ENCODE data around the gene RTP2.

The RTP2 gene

GRCh38 chr3:187662848-187663409 lies 39.4 kb downstream of the RTP2 start:
- Histone ChIP-seq H3K36me3 (ENCODE audit: insufficient read depth, low read length) (no peaks in the 10 kb centered on the region), H3K27ac (no peak overlapping the region), H3K9me3 (ENCODE audit: low read depth, low read length) (no peaks in the 10 kb centered on the region), H3K9ac (ENCODE audit: insufficient read length) (no peak overlapping the region), H3K4me3 (no peak overlapping the region)
- TF ChIP-seq FOXP2 (optimal IDR thresholded peaks at IDR 0.05; ENCODE audit: control extremely low read depth, extremely low read length, insufficient read depth) (no peak), POLR2AphosphoS5 (IDR thresholded peaks at IDR 0.05; ENCODE audit: borderline replicate concordance, low read depth, low read length) (no peak), EZH2 (IDR thresholded peaks at IDR 0.05) (no peak)
- DNase-seq (ENCODE audit: low read depth, low spot score), result no peak

GRCh38 chr3:187661267-187661666 lies 41.1 kb downstream of the RTP2 start:
- H3K9ac ChIP-seq (ENCODE audit: insufficient read length), result no peak overlapping the region

GRCh38 chr3:187651282-187651681 lies 51.1 kb downstream of the RTP2 start:
- Histone ChIP-seq H3K4me3 (no peak overlapping the region), H3K36me3 (ENCODE audit: insufficient read depth, low read length) (no peaks in the 10 kb centered on the region), H3K27ac (no peak overlapping the region), H3K9ac (ENCODE audit: insufficient read length) (no peak overlapping the region), H3K9me3 (ENCODE audit: low read depth, low read length) (no peaks in the 10 kb centered on the region)
- no peak for DNase-seq (ENCODE audit: low read depth, low spot score)
- TF ChIP-seq EZH2 (IDR thresholded peaks at IDR 0.05) (no peak), FOXP2 (optimal IDR thresholded peaks at IDR 0.05; ENCODE audit: control extremely low read depth, extremely low read length, insufficient read depth) (no peak)

More at GRCh38 chr3:187661267-187661666, 41.1 kb downstream of the RTP2 start:
- Histone ChIP-seq H3K36me3 (ENCODE audit: insufficient read depth, low read length) (no peaks in the 10 kb centered on the region), H3K4me3 (no peak overlapping the region), H3K9me3 (ENCODE audit: low read depth, low read length) (no peaks in the 10 kb centered on the region), H3K27ac (no peak overlapping the region)
- no peak for DNase-seq (ENCODE audit: low read depth, low spot score)
- no peak for TF ChIP-seq EZH2 (IDR thresholded peaks at IDR 0.05)
- TF ChIP-seq FOXP2 (optimal IDR thresholded peaks at IDR 0.05; ENCODE audit: control extremely low read depth, extremely low read length, insufficient read depth), result no peak
- no peak for TF ChIP-seq POLR2AphosphoS5 (IDR thresholded peaks at IDR 0.05; ENCODE audit: borderline replicate concordance, low read depth, low read length)

All from SK-N-MC (cell line).